NCI-H1105 (cell line): ENCODE results near the gene RABEPK.
"Not testable (repeated sequence)": the region's sequence is repeated elsewhere in the genome, so short reads cannot be mapped to it uniquely, and the experiment has no call there.

Experiments used
- DNase-seq: peaks from one replicate; lab custom pipeline; 2025; lab: John Stamatoyannopoulos, UW

The RABEPK gene

GRCh38 chr9:125194466-125194865 is 5.9 kb upstream of the RABEPK start:
- not testable (repeated sequence) for DNase-seq

- DNase-seq: not testable (repeated sequence)
These were observed 4.8 kb upstream of the RABEPK start for GRCh38 chr9:125195591-125195990.

- DNase-seq: no peak
These were observed 2.7 kb downstream of the RABEPK start for GRCh38 chr9:125202846-125203618.

- no peak for DNase-seq
These were observed 4.1 kb downstream of the RABEPK start for GRCh38 chr9:125204477-125204876.

GRCh38 chr9:125214186-125214585 is 13.8 kb downstream of the RABEPK start:
- no peak for DNase-seq

GRCh38 chr9:125218621-125219020 is 18.3 kb downstream of the RABEPK start:
- no peak for DNase-seq

GRCh38 chr9:125224858-125225257 is 24.5 kb downstream of the RABEPK start:
- DNase-seq: not testable (repeated sequence)

GRCh38 chr9:125227761-125228160 is 27.4 kb downstream of the RABEPK start:
- no peak for DNase-seq

- DNase-seq: no peak
These were observed 33.3 kb downstream of the RABEPK start for GRCh38 chr9:125233678-125234077.

- DNase-seq: not testable (repeated sequence)
These were observed 33.8 kb downstream of the RABEPK start for GRCh38 chr9:125234099-125234498.

GRCh38 chr9:125235804-125236519 is 35.6 kb downstream of the RABEPK start:
- no peak for DNase-seq

- not testable (repeated sequence) for DNase-seq
These were observed 36.3 kb downstream of the RABEPK start for GRCh38 chr9:125236520-125237159.

- no peak for DNase-seq
These were observed 38.0 kb downstream of the RABEPK start for GRCh38 chr9:125238127-125238914.

GRCh38 chr9:125238915-125239446 is 38.6 kb downstream of the RABEPK start:
- no peak for DNase-seq

GRCh38 chr9:125239631-125240597 is 39.6 kb downstream of the RABEPK start:
- DNase-seq: no peak

- peak; percentile 2 for DNase-seq
These were observed 40.3 kb downstream of the RABEPK start for GRCh38 chr9:125240649-125240999.

GRCh38 chr9:125241000-125241862 is 40.9 kb downstream of the RABEPK start, which contains the start of gene HSPA5:
Gene HSPA5, minus strand, starts transcription at chr9:125241343. Its CDS starts 217 bp downstream, at chr9:125241126.
- DNase-seq: peak; percentile 98

- DNase-seq: no peak
These were observed 41.8 kb downstream of the RABEPK start for GRCh38 chr9:125241863-125242739.
